ENCODE data around the gene FKBP2.
A peak's percentile ranks its signal among the peaks of the same experiment; 100 is the strongest.

The FKBP2 gene

DNA sequence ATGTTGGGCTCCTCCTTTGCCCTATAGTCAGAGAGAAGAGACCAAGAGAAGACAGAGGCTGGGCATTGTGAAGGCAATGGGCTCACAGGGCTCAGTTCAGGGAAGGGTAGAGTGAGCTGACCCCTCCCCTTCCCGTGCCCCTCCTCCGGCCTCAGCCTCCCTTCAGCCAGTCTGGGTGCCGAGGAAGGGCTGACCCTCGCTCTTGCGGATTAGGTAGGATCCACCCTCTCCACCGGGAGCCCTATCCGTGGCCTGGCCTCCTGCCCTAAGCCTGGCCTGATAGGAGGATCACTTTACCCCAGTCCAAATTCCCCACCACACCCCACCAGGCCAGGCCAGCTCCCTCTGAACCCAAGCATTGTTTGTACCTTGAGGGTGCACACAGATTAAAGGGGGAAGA is 7.7 kb downstream of the FKBP2 start:
- peaks cover 10% of the 10 kb centered on the region for H3K4me1 ChIP-seq (ENCODE audit: control insufficient read depth, insufficient read depth, low read length)
- H3K27ac ChIP-seq (ENCODE audit: extremely low read depth, low read depth, low read length), result no peak overlapping the region
- no peak overlapping the region for H3K4me3 ChIP-seq (ENCODE audit: low read depth, low read length)
- no peaks in the 10 kb centered on the region for H3K9me3 ChIP-seq (ENCODE audit: control insufficient read depth, insufficient read depth, low read depth, low read length)
- TF ChIP-seq ZNF138 (tag by site-specific recombination; IDR thresholded peaks at IDR 0.05; ENCODE audit: borderline replicate concordance), result no peak
- no peak for TF ChIP-seq ZNF175 (tag by site-specific recombination; IDR thresholded peaks at IDR 0.05)
- no peak for TF ChIP-seq SCRT1 (tag by site-specific recombination; IDR thresholded peaks at IDR 0.05; ENCODE audit: borderline replicate concordance)
- no peak for TF ChIP-seq WT1 (tag by site-specific recombination; IDR thresholded peaks at IDR 0.05)
- TF ChIP-seq GLI4 (tag by site-specific recombination; IDR thresholded peaks at IDR 0.05), result no peak
- POLR2A ChIA-PET, result interaction anchor here (1.2 kb wide), 1 partner anchor 22 kb away, joined by 3 read pairs; the partner anchor contains the start of genes NUDT22 and TRPT1
- CTCF ChIA-PET, result interaction anchor here (1.0 kb wide), 1 partner anchor 10 kb away, joined by 3 read pairs; no protein-coding TSS in a partner anchor
- H3K36me3 ChIP-seq (ENCODE audit: control insufficient read depth in 2 of 2, insufficient read depth in 1 of 2, low read length in 2 of 2), result peaks cover 0 to 14% of the 10 kb centered on the region in 2 experiments; a peak in 1 of 3 replicates

DNA sequence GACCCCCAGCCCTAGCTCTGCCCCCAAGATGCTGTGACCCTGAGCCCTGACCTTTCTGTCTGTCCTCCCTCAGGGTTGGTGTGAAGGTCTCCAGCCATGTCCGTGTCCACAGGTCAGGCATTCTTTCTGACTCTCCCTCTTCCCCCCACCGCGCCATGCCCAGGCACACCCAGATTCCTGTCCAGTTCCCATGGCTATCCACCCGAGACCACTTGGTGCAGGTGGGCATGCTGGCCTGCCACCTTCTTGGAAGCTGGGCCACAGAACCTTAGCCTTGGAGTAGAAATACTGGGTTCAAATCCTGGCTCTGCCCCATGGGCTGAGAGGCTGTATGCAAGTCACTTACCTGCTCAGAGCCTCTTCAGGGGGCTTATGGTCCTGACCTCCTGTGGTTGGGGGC is 8.1 kb downstream of the FKBP2 start:
- H3K36me3 ChIP-seq (ENCODE audit: control insufficient read depth in 2 of 2, insufficient read depth in 1 of 2, low read length in 2 of 2), result peaks cover 0 to 9% of the 10 kb centered on the region in 2 experiments; a peak in 1 of 3 replicates
- TF ChIP-seq GLIS1 (tag by site-specific recombination; IDR thresholded peaks at IDR 0.05) (no peak), ZNF629 (tag by site-specific recombination; IDR thresholded peaks at IDR 0.05) (no peak), ZNF335 (tag by site-specific recombination; conservative IDR thresholded peaks at IDR 0.05) (no peak)
- H3K4me1 ChIP-seq (ENCODE audit: control insufficient read depth, insufficient read depth, low read length), result peaks cover 10% of the 10 kb centered on the region
- ChIA-PET CTCF (interaction anchor here (1.0 kb wide), 1 partner anchor 9 kb away, joined by 3 read pairs; no protein-coding TSS in a partner anchor), POLR2A (interaction anchor here (0.9 to 4.2 kb wide), 4 partner anchors 8 to 23 kb away, joined by 3 to 52 read pairs (median 6); partner anchors contain the start of genes FKBP2, NUDT22 and TRPT1)
- H3K9me3 ChIP-seq (ENCODE audit: control insufficient read depth, insufficient read depth, low read depth, low read length), result no peaks in the 10 kb centered on the region
- no peak overlapping the region for H3K4me3 ChIP-seq (ENCODE audit: low read depth, low read length)
- no peak overlapping the region for H3K27ac ChIP-seq (ENCODE audit: extremely low read depth, low read depth, low read length)

DNA sequence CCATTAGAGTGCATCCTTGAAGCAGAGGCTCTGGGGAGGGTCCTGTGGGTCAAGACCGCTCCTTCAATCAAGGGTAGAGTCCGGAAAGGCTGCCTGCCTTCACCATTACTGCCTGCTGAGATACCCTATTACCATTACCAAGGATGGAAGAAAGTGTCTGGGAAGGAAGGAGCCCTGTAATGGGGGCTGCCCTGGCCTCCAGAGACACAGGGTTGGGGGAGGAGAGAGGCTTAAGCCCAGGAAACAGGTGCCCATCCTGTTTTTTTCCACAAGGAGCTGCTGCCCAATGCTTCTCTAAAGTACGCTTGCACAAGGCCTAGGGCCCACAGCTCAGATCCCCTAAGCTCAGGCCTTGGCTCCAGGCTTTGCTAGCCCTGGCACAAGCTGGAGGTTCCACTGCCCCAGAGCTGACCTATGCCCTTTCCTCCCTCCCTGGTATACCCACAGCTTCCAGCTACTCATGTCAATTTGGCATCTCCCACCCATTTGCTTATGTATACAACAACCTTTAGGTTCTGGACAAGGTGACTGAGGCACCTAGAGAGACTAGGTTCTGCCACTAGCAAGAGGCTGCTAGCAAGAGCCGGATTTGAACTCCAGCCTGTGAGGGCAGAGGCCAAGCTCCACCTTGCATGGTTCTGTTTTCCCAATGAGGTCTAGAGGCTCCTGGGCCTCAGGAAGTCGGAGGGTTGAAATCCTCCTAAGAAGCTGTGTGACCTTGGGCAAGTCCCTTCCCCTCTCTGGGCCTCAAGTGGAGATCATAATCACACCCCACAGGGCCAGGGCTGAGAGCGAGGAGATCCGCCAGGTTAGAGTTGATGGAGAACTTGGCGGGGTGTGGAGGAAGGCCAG is 8.9 kb downstream of the FKBP2 start:
- POLR2A ChIA-PET, result interaction anchor here (0.9 to 4.2 kb wide), 4 partner anchors 9 to 68 kb away, joined by 4 to 52 read pairs (median 6); partner anchors contain the start of genes FKBP2 and PRDX5

More for the DNA sequence above, 8.9 kb downstream of the FKBP2 start:
- CTCF ChIA-PET, result interaction anchor here (0.7 to 3.6 kb wide), 12 partner anchors 8 to 105 kb away, joined by 3 to 48 read pairs (median 4); partner anchors contain the start of genes CATSPERZ and FKBP2
- H3K4me3 ChIP-seq (ENCODE audit: low read depth, low read length), result no peak overlapping the region
- H3K4me1 ChIP-seq (ENCODE audit: control insufficient read depth, insufficient read depth, low read length), result peaks cover 10% of the 10 kb centered on the region
- peaks cover 0 to 12% of the 10 kb centered on the region in 2 experiments; a peak in 1 of 3 replicates for H3K36me3 ChIP-seq (ENCODE audit: control insufficient read depth in 2 of 2, insufficient read depth in 1 of 2, low read length in 2 of 2)
- H3K27ac ChIP-seq (ENCODE audit: extremely low read depth, low read depth, low read length), result no peak overlapping the region
- no peak for TF ChIP-seq ZNF501 (tag by site-specific recombination; IDR thresholded peaks at IDR 0.05)
- TF ChIP-seq ZNF768 (tag by site-specific recombination; IDR thresholded peaks at IDR 0.05), result peak; percentile 97
- no peak for TF ChIP-seq ZNF843 (tag by site-specific recombination; IDR thresholded peaks at IDR 0.05)
- no peak for TF ChIP-seq ZSCAN16 (tag by site-specific recombination; IDR thresholded peaks at IDR 0.05)
- TF ChIP-seq ZNF132 (tag by site-specific recombination; IDR thresholded peaks at IDR 0.05; ENCODE audit: borderline replicate concordance), result no peak
- TF ChIP-seq ZNF658 (tag by site-specific recombination; IDR thresholded peaks at IDR 0.05), result no peak
- TF ChIP-seq HOXC10 (CRISPR knock-in tag; IDR thresholded peaks at IDR 0.05), result no peak
- TF ChIP-seq, protein P1, sequence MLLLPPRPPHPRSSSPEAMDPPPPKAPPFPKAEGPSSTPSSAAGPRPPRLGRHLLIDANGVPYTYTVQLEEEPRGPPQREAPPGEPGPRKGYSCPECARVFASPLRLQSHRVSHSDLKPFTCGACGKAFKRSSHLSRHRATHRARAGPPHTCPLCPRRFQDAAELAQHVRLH (tag by site-specific recombination; IDR thresholded peaks at IDR 0.05), result peak; percentile 73
- TF ChIP-seq ZNF707 (tag by site-specific recombination; IDR thresholded peaks at IDR 0.05), result no peak
- TF ChIP-seq ZNF140 (tag by site-specific recombination; IDR thresholded peaks at IDR 0.05), result no peak
- TF ChIP-seq, protein P2, sequence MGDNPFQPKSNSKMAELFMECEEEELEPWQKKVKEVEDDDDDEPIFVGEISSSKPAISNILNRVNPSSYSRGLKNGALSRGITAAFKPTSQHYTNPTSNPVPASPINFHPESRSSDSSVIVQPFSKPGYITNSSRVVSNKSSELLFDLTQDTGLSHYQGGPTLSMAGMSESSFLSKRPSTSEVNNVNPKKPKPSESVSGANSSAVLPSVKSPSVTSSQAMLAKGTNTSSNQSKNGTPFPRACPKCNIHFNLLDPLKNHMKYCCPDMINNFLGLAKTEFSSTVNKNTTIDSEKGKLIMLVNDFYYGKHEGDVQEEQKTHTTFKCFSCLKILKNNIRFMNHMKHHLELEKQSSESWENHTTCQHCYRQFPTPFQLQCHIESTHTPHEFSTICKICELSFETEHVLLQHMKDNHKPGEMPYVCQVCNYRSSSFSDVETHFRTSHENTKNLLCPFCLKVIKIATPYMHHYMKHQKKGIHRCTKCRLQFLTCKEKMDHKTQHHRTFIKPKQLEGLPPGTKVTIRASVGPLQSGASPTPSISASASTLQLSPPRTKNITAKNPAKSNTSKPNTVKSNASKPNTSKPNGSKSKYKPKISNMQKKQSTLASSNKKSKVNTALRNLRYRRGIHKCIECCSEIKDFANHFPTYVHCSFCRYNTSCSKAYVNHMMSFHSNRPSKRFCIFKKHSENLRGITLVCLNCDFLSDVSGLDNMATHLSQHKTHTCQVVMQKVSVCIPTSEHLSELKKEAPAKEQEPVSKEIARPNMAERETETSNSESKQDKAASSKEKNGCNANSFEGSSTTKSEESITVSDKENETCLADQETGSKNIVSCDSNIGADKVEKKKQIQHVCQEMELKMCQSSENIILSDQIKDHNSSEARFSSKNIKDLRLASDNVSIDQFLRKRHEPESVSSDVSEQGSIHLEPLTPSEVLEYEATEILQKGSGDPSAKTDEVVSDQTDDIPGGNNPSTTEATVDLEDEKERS (tag by site-specific recombination; IDR thresholded peaks at IDR 0.05), result no peak
- no peak for TF ChIP-seq ZNF660 (tag by site-specific recombination; IDR thresholded peaks at IDR 0.05)
- H3K9me3 ChIP-seq (ENCODE audit: control insufficient read depth, insufficient read depth, low read depth, low read length), result no peaks in the 10 kb centered on the region
